ENCODE measurements around the gene PLPP4. TPM values are rescaled to one million over a fixed set of nuclear protein-coding genes. Genes with fewer than 3 reads are reported as not detected.
A peak's percentile ranks its signal among the peaks of the same experiment; 100 is the strongest.

The PLPP4 gene
- total and polyA plus RNA-seq, 2 experiments from 2014 or later, result 0.74 to 1.0 TPM

DNA sequence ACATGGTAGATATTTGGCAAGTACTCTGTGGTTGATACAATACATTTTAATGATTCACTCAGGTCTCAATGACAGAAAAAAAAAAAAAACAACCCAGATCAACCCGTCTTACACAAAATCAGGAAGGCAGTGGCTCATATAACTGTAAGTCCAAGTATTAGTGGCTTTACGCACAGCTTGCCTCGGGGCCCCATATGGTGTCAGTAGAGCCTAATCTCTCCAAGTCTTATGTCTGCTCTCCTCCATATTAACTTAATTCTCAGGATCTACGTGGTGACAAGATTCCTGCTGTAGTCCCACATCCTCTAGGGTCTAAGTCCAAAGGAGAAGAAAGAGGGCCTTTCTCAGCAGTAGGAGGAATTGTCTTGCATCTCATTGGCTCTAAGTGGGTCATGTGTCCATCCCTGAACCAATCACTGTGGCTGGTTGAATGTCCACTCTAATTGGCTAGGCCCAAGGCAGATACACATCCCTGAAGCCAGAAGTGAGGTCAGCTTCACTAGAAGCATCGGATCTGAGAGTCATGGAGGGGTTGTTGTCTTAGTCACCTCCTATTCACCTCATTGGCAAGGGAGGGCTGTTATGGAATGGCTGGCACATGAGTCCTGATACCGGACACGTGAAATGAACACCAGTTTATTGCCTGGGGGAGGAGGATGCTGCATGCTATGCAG is 20.5 kb upstream of the PLPP4 start:
- Histone ChIP-seq H3K4me3 (no peak overlapping the region), H3K4me1 (ENCODE audit: low read depth) (no peaks in the 10 kb centered on the region), H3K9me3 (ENCODE audit: low read depth) (no peaks in the 10 kb centered on the region), H3K36me3 (no peaks in the 10 kb centered on the region), H3K27ac (no peak overlapping the region), H3K27me3 (no peaks in the 10 kb centered on the region)
- DNase-seq (ENCODE audit: low read depth in 1 of 2, low spot score in 1 of 2), result no peak
- TF ChIP-seq, protein P1, sequence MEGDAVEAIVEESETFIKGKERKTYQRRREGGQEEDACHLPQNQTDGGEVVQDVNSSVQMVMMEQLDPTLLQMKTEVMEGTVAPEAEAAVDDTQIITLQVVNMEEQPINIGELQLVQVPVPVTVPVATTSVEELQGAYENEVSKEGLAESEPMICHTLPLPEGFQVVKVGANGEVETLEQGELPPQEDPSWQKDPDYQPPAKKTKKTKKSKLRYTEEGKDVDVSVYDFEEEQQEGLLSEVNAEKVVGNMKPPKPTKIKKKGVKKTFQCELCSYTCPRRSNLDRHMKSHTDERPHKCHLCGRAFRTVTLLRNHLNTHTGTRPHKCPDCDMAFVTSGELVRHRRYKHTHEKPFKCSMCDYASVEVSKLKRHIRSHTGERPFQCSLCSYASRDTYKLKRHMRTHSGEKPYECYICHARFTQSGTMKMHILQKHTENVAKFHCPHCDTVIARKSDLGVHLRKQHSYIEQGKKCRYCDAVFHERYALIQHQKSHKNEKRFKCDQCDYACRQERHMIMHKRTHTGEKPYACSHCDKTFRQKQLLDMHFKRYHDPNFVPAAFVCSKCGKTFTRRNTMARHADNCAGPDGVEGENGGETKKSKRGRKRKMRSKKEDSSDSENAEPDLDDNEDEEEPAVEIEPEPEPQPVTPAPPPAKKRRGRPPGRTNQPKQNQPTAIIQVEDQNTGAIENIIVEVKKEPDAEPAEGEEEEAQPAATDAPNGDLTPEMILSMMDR (IDR thresholded peaks at IDR 0.05; ENCODE audit: low read depth, low read length), result peak; percentile 12

DNA sequence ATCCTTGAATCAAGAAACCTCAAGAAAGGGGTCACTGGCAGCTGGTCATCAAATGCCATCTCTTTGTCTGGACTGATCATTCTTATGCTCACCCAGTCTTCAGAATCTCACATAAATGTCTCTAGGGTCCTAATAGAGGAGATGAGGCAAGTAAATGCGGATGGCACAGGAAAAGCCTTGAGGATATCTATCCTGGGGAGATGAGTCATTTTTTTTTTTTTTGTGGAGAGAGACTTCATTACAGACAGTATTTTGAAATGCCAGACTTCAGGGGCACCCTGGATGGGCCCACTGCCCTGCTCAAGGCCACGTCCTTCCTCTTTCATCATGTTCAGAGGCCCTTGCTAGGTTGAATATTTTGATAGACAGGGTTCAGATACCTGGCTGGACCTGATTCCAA is 19.5 kb upstream of the PLPP4 start:
- Histone ChIP-seq H3K4me3 (no peak overlapping the region), H3K36me3 (no peaks in the 10 kb centered on the region), H3K27ac (no peak overlapping the region), H3K27me3 (no peaks in the 10 kb centered on the region), H3K4me1 (ENCODE audit: low read depth) (no peaks in the 10 kb centered on the region), H3K9me3 (ENCODE audit: low read depth) (no peaks in the 10 kb centered on the region)
- TF ChIP-seq, protein P1 (IDR thresholded peaks at IDR 0.05; ENCODE audit: low read depth, low read length), result no peak
- DNase-seq (ENCODE audit: low read depth in 1 of 2, low spot score in 1 of 2), result no peak

DNA sequence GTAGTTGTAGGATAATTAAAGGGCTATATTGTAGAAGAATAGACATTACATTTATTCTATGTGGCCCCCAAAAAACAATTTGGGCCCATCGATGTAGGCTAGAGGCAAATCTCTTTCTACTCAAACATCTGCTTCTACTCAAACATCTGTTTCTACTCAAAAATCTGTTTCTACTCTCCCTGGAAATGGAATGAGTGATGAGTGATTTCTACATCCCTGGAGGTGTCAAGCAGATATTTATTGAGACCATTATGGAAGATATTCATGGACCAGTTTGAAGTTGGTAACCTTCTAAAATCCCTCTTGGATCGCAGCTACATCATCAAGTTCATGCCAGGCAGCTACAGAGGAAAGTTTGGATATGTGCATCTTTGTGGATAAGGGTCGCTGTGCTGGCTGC is 5.1 kb upstream of the PLPP4 start:
- DNase-seq (ENCODE audit: low read depth in 1 of 2, low spot score in 1 of 2), result no peak
- no peak overlapping the region for H3K4me3 ChIP-seq
- no peaks in the 10 kb centered on the region for H3K36me3 ChIP-seq
- H3K27me3 ChIP-seq, result peaks cover 11% of the 10 kb centered on the region
- H3K27ac ChIP-seq, result no peak overlapping the region
- peaks cover 6% of the 10 kb centered on the region for H3K4me1 ChIP-seq (ENCODE audit: low read depth)
- TF ChIP-seq, protein P1 (IDR thresholded peaks at IDR 0.05; ENCODE audit: low read depth, low read length), result no peak
- H3K9me3 ChIP-seq (ENCODE audit: low read depth), result no peaks in the 10 kb centered on the region

DNA sequence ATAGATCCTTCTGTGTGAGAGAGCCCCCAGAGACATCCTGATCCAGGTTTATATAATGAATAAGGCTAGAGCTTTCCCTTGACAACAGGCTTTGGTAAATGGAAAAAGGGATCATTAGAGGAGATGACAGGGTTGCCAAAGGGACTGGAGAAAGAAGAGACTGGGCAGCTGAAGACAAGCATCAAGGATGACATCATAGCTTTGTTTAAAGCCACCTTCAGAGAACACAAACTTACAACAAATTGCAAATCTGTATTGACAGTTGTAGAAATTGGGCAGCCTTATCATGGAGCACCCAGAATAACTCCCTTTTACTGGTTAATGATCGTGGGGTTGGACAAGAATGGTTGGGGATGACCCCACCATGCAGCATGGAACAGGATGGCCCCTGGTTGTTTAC is 3.7 kb upstream of the PLPP4 start:
- TF ChIP-seq, protein P1 (IDR thresholded peaks at IDR 0.05; ENCODE audit: low read depth, low read length), result no peak
- H3K4me1 ChIP-seq (ENCODE audit: low read depth), result peaks cover 6% of the 10 kb centered on the region

DNA sequence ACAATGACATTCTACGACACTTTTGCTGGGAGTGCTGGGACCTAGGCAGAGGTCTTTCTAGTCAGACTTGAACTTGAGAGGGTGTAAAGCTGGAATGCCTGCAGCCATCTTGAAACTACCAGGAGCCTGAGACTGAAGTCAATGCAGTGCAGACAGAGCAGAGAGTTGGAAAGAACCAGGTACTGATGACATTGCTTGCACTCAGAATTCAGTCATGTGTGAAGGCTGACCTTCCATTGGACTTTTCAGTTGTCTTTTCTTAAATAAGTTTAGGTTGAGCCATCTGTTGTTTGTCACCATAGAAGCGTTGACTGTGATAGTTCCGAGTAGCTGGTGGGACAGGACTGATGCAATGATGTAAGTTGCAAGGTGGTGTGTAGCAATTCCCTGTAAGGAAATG is 3.1 kb upstream of the PLPP4 start:
- Histone ChIP-seq H3K36me3 (no peaks in the 10 kb centered on the region), H3K4me3 (no peak overlapping the region), H3K9me3 (ENCODE audit: low read depth) (no peaks in the 10 kb centered on the region), H3K4me1 (ENCODE audit: low read depth) (peaks cover 6% of the 10 kb centered on the region), H3K27ac (no peak overlapping the region), H3K27me3 (peaks cover 28% of the 10 kb centered on the region)
- DNase-seq (ENCODE audit: low read depth in 1 of 2, low spot score in 1 of 2), result no peak
- TF ChIP-seq, protein P1 (IDR thresholded peaks at IDR 0.05; ENCODE audit: low read depth, low read length), result no peak

More for the DNA sequence above, 3.7 kb upstream of the PLPP4 start:
- H3K36me3 ChIP-seq, result no peaks in the 10 kb centered on the region
- no peak overlapping the region for H3K4me3 ChIP-seq
- no peak overlapping the region for H3K27ac ChIP-seq
- DNase-seq (ENCODE audit: low read depth in 1 of 2, low spot score in 1 of 2), result no peak
- H3K27me3 ChIP-seq, result peaks cover 24% of the 10 kb centered on the region
- H3K9me3 ChIP-seq (ENCODE audit: low read depth), result no peaks in the 10 kb centered on the region

All from cardiac muscle cell (in vitro differentiated cells and primary cell).